Stimulated activated naive CD8-positive, alpha-beta T cell treated with anti-CD3 and anti-CD28 coated beads, Interleukin-15, Interleukin-2, amounts not matched to agents 100 ng/mL and 50 ng/mL, for 24 hours (primary cell): ENCODE results near the gene NKRF.

Source experiments
- H3K27ac Mint-ChIP-seq: one replicate; pipeline ENCODE4 v1.8.0; 2021; ENCODE audit warnings: mild to moderate bottlenecking, mixed read lengths
- H3K27me3 Mint-ChIP-seq: one replicate; pipeline ENCODE4 v1.8.0; 2021; ENCODE audit warnings: mixed read lengths
- H3K36me3 Mint-ChIP-seq: one replicate; pipeline ENCODE4 v1.8.0; 2021; ENCODE audit warnings: low read depth, mixed read lengths
- H3K4me1 Mint-ChIP-seq: one replicate; pipeline ENCODE4 v1.8.0; 2021; ENCODE audit warnings: low read depth, mixed read lengths
- H3K4me3 Mint-ChIP-seq: one replicate; pipeline ENCODE4 v1.8.0; 2021; ENCODE audit warnings: mild to moderate bottlenecking, mixed read lengths
- H3K9me3 Mint-ChIP-seq: one replicate; pipeline ENCODE4 v1.8.0; 2021; ENCODE audit warnings: mixed read lengths

NKRF gene

DNA sequence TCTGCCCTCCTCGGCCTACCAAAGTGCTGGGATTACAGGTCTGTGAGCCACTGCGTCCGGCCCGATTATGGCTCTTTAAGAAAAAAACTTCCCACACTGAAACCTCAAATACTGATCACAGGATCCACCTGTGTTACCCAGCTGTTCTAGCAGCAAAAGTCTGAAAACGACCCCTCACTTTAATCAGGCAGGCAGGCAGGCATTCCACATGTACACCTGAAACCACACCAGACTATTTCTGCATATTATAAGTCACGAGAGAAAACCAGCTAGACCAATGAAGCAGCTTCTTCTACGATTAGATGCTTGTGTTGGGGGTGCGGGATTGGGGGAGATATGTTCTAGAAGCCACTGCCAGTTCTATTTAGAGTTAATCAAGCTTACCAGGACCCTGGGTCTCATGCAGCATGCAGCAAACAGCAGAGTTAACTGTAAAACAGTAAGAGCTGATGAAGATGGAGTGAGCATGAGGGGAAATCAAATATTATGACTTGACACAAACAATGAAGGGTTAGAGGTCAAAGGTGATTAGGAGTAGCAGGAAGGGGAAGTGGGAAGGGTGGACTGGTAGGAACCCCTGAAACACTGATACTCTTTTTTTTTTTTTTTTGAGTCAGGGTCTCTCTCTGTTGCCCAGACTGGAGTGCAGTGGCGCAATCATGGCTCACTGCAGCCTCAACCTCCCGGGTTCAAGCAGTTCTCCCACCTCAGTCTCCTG, 18.9 kb upstream of the NKRF start:
- Mint-ChIP-seq H3K4me3 (no peak overlapping the region), H3K27me3 (no peaks in the 10 kb centered on the region), H3K4me1 (no peaks in the 10 kb centered on the region), H3K9me3 (no peaks in the 10 kb centered on the region), H3K36me3 (peaks cover 24% of the 10 kb centered on the region), H3K27ac (peak overlapping the region; percentile 71)

DNA sequence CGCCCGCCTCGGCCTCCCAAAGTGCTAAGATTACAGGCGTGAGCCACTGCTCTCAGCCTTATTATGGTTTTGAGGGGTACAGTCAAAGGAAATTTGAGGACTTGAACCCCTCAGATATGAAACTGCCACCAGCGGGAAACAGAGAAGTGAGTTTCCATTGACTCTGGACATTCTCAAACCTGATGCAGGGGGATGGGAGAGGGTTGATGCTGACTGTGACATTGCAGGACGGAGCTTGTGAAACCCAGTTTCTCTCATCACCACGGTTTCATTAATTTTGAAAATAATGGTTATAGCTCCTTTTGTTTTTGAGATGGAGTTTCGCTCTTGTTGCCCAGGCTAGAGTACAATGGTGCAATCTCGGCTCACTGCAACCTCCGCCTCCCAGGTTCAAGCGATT, 18.2 kb upstream of the NKRF start:
- Mint-ChIP-seq H3K4me3 (no peak overlapping the region), H3K27me3 (no peaks in the 10 kb centered on the region), H3K9me3 (no peaks in the 10 kb centered on the region), H3K27ac (no peak overlapping the region), H3K4me1 (peaks cover 6% of the 10 kb centered on the region), H3K36me3 (peaks cover 22% of the 10 kb centered on the region)

DNA sequence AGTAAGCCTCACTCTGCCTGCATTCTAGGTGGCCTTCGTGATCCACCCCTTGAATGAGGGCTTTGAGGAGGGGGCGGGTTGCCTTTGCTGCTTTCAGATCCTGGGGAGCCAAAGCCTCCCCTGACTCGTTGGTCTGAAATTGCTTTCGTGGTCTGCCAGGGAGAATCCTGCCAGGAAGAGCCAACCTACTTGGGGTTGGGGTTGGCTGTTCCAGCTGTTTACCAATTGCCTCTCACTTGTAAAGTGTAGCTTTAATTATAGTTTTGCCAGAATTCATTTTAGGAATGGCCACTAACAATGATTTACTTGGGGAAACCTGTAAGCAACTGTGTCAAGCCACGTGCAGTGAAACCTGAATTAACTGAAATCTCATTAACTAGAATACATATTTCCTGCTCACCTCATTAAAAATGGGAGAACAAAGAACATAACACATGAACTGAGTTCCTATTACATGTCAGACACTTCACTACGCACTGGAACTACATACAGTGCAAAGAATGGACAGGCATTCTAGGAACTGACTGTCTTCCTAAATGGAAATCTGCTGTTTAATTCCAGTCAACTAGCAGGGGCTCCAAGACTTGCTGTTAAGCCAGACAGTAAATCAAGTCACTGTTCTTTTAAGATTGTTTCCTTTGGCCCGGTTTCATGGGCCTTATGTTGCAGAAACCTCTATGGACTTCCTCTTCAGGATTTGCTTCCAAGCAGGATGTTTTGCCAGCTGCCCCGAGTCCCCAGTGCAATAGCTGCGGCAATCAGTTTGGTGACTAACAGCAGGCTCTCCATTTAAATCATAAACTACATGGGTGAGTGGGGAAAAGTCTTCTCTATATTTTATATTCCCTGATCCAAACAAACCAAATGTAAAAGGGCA, 16.4 kb upstream of the NKRF start:
- peaks cover 19% of the 10 kb centered on the region for H3K36me3 Mint-ChIP-seq
- peaks cover 6% of the 10 kb centered on the region for H3K4me1 Mint-ChIP-seq
- H3K27me3 Mint-ChIP-seq: no peaks in the 10 kb centered on the region
- H3K4me3 Mint-ChIP-seq: no peak overlapping the region
- H3K27ac Mint-ChIP-seq: no peak overlapping the region
- no peaks in the 10 kb centered on the region for H3K9me3 Mint-ChIP-seq

DNA sequence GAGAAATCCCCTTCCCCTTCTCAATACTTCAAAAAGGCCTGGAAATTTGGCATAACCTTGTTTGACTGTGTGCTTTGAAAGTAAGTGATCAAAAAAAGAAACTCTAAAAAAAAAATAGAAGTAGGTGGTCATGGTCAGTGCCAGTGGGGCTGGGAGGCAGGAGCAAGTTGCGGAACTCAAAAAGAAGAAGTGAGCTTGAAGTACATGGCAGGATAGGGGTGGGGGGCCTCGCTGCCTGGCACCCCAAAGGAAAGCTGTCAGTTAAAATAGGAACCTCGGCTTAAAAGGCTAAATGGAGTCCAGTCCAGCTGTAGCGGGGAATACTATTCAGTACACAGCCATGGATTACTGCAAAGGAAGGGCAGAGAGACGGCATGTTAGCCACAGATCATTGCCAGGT, 12.2 kb upstream of the NKRF start:
- peak overlapping the region; percentile 30 for H3K4me3 Mint-ChIP-seq
- H3K36me3 Mint-ChIP-seq: peaks cover 21% of the 10 kb centered on the region
- no peaks in the 10 kb centered on the region for H3K27me3 Mint-ChIP-seq
- H3K4me1 Mint-ChIP-seq: peaks cover 16% of the 10 kb centered on the region
- H3K27ac Mint-ChIP-seq: peak overlapping the region; percentile 55
- H3K9me3 Mint-ChIP-seq: no peaks in the 10 kb centered on the region

DNA sequence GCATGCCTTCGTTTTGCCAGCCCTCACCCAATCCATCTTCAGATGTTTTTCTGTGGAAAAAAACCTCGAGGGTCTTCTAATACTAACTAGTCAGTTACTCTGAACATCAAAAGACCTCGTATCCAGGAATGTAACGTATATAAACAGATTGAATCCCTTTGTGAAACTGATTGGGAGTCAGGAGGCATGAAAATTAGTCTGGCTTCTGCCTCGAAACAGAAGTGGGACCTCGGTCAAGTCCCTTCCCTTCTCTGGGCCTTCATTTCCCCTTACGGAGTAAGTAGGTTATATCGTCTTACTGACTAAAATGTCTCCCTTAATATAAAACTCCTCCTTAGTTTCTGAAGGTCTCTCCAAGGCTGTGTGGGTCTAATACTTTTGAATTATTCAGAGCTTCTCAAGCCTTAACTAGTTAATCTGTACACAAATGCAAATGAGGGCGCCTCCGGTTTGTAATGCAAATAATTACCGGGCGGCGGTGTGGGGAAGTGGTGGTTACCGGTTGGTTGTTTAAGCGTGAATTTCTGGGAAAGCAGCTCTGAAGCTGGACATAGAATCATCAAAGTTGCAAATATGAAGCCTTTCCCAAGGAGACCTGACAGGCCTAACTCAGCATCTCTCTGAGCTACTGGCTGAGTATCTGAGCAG, 11.4 kb upstream of the NKRF start:
- Mint-ChIP-seq H3K9me3 (no peaks in the 10 kb centered on the region), H3K27ac (peak overlapping the region; percentile 55), H3K36me3 (peaks cover 16% of the 10 kb centered on the region), H3K27me3 (no peaks in the 10 kb centered on the region), H3K4me1 (peaks cover 16% of the 10 kb centered on the region), H3K4me3 (no peak overlapping the region)

DNA sequence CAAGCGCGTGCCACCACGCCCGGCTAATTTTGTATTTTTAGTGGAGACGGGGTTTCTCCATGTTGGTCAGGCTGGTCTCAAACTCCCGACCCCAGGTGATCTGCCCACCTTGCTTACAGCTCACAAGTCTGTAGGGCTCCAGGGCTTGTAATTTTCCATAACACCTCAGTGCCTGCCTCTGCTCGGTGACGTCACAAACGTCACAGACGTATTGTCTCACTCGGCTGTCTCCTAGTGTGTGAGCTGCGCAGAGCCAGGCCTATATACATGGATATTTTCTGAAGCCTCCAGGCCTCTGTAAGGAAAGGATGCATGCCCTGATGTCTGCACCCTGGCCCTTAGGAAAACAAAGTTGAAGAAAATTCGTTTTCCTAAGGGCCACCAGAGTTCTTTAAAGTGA, 8.6 kb upstream of the NKRF start:
- Mint-ChIP-seq H3K4me3 (no peak overlapping the region), H3K4me1 (peaks cover 14% of the 10 kb centered on the region), H3K9me3 (no peaks in the 10 kb centered on the region), H3K27me3 (no peaks in the 10 kb centered on the region), H3K36me3 (peaks cover 12% of the 10 kb centered on the region), H3K27ac (no peak overlapping the region)

DNA sequence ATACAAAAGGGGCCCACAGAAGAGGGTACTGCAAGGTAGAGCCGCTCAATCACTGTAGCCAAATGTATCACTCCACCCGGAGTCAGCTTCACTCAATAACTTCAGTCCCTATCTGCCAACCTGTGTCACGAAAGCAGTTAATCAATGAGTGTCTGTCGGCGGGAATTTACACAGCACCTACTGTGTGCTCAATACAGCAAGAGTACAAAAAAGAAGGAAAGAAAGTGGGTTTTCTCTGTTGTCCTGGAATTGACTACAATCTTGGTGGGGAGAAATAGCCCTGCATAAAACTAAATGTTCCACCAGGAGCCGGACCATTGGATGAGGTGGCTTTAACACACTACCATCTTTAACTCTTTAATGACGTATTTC, 780 bp upstream of the NKRF start:
- Mint-ChIP-seq H3K9me3 (no peaks in the 10 kb centered on the region), H3K4me1 (peaks cover 37% of the 10 kb centered on the region), H3K36me3 (peaks cover 19% of the 10 kb centered on the region), H3K4me3 (peak overlapping the region; percentile 93), H3K27ac (peak overlapping the region; percentile 95), H3K27me3 (no peaks in the 10 kb centered on the region)

DNA sequence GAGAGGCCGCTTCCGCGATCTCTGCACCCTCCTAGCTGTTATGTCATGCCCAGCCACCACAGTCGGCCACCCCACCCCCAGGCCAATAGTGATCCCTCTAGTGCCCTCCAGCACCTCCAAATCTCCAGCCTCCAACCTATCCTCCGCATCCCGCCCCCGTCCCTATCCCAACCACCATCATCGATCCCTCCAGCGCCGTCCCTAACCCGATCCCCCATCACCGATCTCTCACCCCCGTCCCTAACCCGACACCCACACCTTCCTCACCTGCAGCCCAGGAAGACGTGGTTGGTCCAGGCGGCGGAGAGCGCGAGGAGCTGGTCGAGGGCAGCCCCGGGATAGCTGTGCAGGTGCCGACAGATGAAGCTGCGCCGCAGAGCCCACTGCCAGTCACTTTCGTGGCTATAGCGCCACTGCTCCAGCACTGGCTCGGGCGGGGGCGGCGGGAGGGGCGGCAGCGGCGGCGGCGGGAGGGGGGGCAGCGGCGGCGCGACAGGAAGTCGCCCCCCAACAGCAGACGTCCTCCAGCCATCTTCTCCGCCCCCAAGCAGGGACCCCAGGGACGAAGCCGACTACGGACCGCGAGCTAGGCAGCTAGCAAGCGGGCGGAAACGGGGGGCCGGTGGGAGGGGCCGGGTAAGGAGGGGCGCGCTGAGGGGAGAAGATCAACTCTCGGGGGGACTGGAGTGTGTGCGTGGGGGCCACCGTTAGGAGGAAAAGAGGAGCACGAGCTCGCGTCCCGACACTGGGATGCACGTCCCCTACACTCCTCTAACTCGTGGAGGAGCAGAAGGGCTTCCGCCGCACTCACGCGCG, 552 bp downstream of the NKRF start:
- Mint-ChIP-seq H3K4me3 (peak overlapping the region; percentile 93), H3K27me3 (no peaks in the 10 kb centered on the region), H3K27ac (peak overlapping the region; percentile 95), H3K9me3 (no peaks in the 10 kb centered on the region), H3K4me1 (peaks cover 41% of the 10 kb centered on the region), H3K36me3 (peaks cover 23% of the 10 kb centered on the region)

DNA sequence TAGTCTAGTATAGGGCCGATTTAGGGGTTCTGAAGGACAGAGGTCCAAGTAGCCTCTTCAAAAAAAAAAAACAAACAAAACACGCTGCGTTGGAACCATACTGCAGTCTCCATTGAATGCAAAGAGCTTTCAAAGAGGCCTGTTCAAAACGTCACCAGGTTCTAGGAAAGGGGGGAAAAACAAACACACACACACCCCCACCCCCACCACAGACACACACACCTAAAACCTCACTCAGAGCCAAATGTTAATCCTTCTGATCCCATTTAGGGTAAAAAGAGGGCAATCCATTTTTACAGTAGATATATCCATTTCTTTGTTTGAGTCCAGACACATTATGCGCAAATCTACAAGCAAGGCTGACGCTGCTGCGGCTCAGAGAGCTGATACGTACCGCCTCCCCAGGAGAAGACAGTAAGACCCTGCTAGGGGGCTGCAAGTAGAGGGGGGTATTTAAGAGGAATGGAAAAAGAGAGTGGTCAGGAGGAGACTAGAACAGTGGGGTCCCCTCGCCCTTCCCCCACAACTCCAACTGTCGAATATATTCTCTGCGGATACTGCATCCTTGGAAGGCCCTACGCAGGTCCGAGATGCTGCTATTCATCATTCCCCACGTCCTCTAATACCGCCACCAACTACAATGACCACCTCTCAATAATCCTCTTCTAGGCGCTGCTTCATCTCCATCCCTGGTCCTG, 1.3 kb downstream of the NKRF start:
- H3K36me3 Mint-ChIP-seq: peaks cover 23% of the 10 kb centered on the region
- H3K4me1 Mint-ChIP-seq: peaks cover 45% of the 10 kb centered on the region
- H3K4me3 Mint-ChIP-seq: peak overlapping the region; percentile 93
- H3K27me3 Mint-ChIP-seq: no peaks in the 10 kb centered on the region
- peak overlapping the region; percentile 90 for H3K27ac Mint-ChIP-seq
- no peaks in the 10 kb centered on the region for H3K9me3 Mint-ChIP-seq

DNA sequence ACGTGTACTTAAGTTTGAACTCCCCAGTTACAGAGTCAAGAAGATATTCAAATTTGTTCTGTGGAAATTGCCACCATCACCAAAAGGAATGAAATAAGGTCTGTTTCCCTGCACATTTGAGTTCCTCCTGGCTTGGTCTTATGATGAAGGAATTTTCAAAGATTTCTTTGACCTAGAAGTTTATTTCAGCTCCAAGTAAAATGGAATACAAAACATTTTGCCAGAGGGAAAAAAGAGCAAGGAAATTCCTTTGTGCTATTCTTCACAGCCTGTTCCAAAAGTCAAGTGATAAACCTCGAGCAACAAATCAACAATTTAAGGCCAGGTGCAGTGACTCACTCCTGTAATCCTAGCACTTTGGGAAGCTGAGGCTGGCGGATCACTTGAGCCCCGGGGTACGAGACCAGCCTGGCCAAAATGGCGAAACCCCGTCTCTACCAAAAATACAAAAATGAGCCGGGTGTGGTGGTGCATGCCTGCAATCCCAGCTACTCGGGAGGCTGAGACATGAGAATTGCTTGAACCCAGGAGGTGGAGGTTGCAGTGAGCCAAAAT, 3.4 kb downstream of the NKRF start:
- Mint-ChIP-seq H3K27me3 (no peaks in the 10 kb centered on the region), H3K4me1 (peaks cover 51% of the 10 kb centered on the region), H3K27ac (no peak overlapping the region), H3K9me3 (no peaks in the 10 kb centered on the region), H3K4me3 (no peak overlapping the region), H3K36me3 (peaks cover 30% of the 10 kb centered on the region)

DNA sequence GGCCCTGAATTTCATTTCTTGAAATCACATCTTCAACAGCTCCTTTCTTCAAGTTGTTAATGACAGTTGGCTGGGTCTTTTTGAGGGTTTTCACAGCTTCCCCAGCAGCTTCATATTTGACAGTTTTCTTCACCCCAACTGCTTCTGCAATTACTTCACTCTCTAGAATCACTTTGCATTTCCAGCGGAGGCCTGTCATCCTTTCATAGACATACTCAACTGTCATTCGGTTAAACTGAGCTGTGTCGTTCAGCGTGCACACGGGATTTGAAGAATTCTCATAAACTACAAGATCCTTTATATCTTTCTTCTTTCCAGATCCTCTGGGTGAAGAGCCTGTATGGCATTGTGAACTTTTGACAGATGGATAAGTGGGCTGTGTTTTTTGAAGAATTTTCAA, 16.4 kb downstream of the NKRF start:
- peaks cover 40% of the 10 kb centered on the region for H3K36me3 Mint-ChIP-seq

DNA sequence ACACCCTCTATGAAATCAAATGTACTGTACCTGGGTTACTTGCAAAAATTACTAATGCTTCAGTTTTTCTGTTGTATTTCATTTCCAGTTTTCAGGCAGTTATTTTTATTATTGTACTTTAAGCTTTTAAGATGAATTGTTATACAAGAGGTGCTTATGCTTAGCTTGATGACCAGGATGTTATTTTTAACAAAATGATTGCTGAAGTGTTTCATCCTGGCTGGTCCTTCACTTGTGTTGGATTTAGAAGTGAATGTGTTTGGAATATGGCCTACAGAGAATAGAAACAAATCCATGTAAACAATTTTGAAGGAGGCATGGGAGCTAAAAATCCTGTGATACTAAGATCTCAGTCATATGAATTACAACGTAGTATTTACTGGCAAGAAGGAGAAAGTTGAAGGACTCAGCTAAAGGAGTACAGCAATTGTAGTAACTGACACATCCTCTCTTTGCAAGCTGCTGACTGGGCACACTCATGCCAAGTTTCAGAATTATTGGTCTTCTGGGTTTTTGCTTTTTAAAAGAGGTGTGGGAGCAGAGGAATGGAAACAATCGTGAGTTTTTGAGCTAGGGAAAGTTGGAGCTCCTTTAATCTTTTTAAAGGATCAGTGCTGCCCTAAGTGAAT, 22.7 kb downstream of the NKRF start:
- no peaks in the 10 kb centered on the region for H3K27me3 Mint-ChIP-seq
- H3K27ac Mint-ChIP-seq: peak overlapping the region; percentile 54
- H3K4me1 Mint-ChIP-seq: peaks cover 10% of the 10 kb centered on the region
- no peak overlapping the region for H3K4me3 Mint-ChIP-seq
- peaks cover 2% of the 10 kb centered on the region for H3K36me3 Mint-ChIP-seq
- H3K9me3 Mint-ChIP-seq: no peaks in the 10 kb centered on the region

More for the DNA sequence above, 16.4 kb downstream of the NKRF start:
- Mint-ChIP-seq H3K4me1 (no peaks in the 10 kb centered on the region), H3K27ac (no peak overlapping the region), H3K4me3 (no peak overlapping the region), H3K27me3 (no peaks in the 10 kb centered on the region), H3K9me3 (no peaks in the 10 kb centered on the region)

DNA sequence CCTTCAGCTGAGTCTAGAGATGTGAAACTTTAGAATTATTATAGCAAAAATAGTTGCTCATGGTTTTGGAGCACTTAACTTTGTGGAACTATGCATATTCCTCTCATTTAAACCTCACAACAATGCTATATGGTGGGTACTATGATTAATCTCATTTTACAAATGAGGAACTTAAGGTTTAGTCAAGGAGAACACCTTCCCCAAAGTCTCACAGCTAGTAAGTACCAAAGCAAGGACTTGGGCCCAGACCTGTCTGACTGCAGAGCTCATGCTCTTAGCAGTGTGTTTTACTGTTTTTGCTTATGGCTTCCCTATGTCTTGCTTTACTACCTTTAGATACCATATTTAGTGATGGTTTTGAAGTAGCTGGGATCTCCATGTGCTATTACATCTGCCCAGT, 26.8 kb downstream of the NKRF start:
- H3K9me3 Mint-ChIP-seq: no peaks in the 10 kb centered on the region

More for the DNA sequence above, 26.8 kb downstream of the NKRF start:
- H3K36me3 Mint-ChIP-seq: peaks cover 6% of the 10 kb centered on the region
- H3K27me3 Mint-ChIP-seq: no peaks in the 10 kb centered on the region
- peaks cover 21% of the 10 kb centered on the region for H3K4me1 Mint-ChIP-seq
- H3K27ac Mint-ChIP-seq: no peak overlapping the region
- H3K4me3 Mint-ChIP-seq: no peak overlapping the region
